GM21786 (cell line): ENCODE results near the gene TNP1.

Source experiments
- ATAC-seq: cut with Tn5 transposase; IDR thresholded peaks from one replicate; pipeline ENCODE4 v1.9.1; 2021; ENCODE audit not compliant: unreplicated experiment

Gene TNP1

GRCh38 chr2:216875862-216876261, 16.0 kb upstream of the TNP1 start:
- ATAC-seq = no peak

- ATAC-seq = no peak
These were observed 13.7 kb upstream of the TNP1 start for GRCh38 chr2:216873573-216873972.

GRCh38 chr2:216872624-216873023, 12.8 kb upstream of the TNP1 start:
- no peak for ATAC-seq

GRCh38 chr2:216872040-216872439, 12.2 kb upstream of the TNP1 start:
- no peak for ATAC-seq

- no peak for ATAC-seq
These were observed 11.6 kb upstream of the TNP1 start for GRCh38 chr2:216871333-216871934.

- ATAC-seq = no peak
These were observed 10.9 kb upstream of the TNP1 start for GRCh38 chr2:216870508-216871332.

- no peak for ATAC-seq
These were observed 6.7 kb upstream of the TNP1 start for GRCh38 chr2:216866515-216867095.

GRCh38 chr2:216865658-216866057, 5.8 kb upstream of the TNP1 start:
- no peak for ATAC-seq

GRCh38 chr2:216863946-216864345, 4.1 kb upstream of the TNP1 start:
- no peak for ATAC-seq

- ATAC-seq = no peak
These were observed 2.9 kb upstream of the TNP1 start for GRCh38 chr2:216862628-216863398.

- ATAC-seq = no peak
These were observed 718 bp upstream of the TNP1 start for GRCh38 chr2:216860426-216861137.

GRCh38 chr2:216858312-216858711, 1.6 kb downstream of the TNP1 start:
- no peak for ATAC-seq

GRCh38 chr2:216857131-216857550, 2.7 kb downstream of the TNP1 start:
- ATAC-seq = no peak

- no peak for ATAC-seq
These were observed 3.3 kb downstream of the TNP1 start for GRCh38 chr2:216856406-216857065.

- no peak for ATAC-seq
These were observed 4.3 kb downstream of the TNP1 start for GRCh38 chr2:216855605-216856004.

- ATAC-seq = no peak
These were observed 4.8 kb downstream of the TNP1 start for GRCh38 chr2:216855079-216855478.

- ATAC-seq = no peak
These were observed 8.3 kb downstream of the TNP1 start for GRCh38 chr2:216851486-216852090.

GRCh38 chr2:216850665-216851322, 9.1 kb downstream of the TNP1 start:
- ATAC-seq = no peak

GRCh38 chr2:216849987-216850386, 9.9 kb downstream of the TNP1 start:
- no peak for ATAC-seq
